A673 (cell line): ENCODE results near the gene PFN3. TPM values are rescaled to one million over a fixed set of nuclear protein-coding genes. Genes with fewer than 3 reads are reported as not detected.

Experiments
- BruUV-seq: library from RNA; stranded (reverse); fragments of 400-500 nt; replicated peaks from 2 replicates; lab custom pipeline; 2021; lab: Mats Ljungman, UMichigan
- CTCF ChIA-PET: fragments of 300-600 bp; sonication (Branson Sonifier 250); formaldehyde crosslinking; loops from one replicate; lab custom pipeline; 2022; ENCODE audit warnings: antibody characterized with exemption; lab: Charles Lee
- POLR2A ChIA-PET: fragments of 300-600 bp; sonication (Branson Sonifier 250); formaldehyde crosslinking; loops from one replicate; lab custom pipeline; 2022; ENCODE audit warnings: antibody characterized with exemption; ENCODE audit not compliant: low non-redundant PET; lab: Charles Lee
- DNase-seq: peaks from one replicate; pipeline ENCODE4 v3.0.0-alpha.2; 2015; ENCODE audit warnings: low spot score
- H3K27ac ChIP-seq: fragments of 200-600 bp; sonication (generic); 2 replicates; pipeline ENCODE4 v1.5.1; 2016; ENCODE audit warnings: mixed run types, low read depth, mild to moderate bottlenecking, mixed read lengths, antibody characterized with exemption, low read length; ENCODE audit not compliant: poor library complexity, severe bottlenecking
- H3K27me3 ChIP-seq: fragments of 200-600 bp; sonication (generic); replicated peaks from 2 replicates; pipeline ENCODE4 v1.6.1; 2017; ENCODE audit warnings: mixed run types, low read depth, mild to moderate bottlenecking, mixed read lengths, antibody characterized with exemption, low read length; ENCODE audit not compliant: insufficient read depth, poor library complexity
- H3K36me3 ChIP-seq: fragments of 200-600 bp; sonication (generic); 2 replicates; pipeline ENCODE4 v1.6.1; 2016; ENCODE audit warnings: mixed run types, mild to moderate bottlenecking, mixed read lengths, antibody characterized with exemption, low read length; ENCODE audit not compliant: insufficient read depth, poor library complexity, severe bottlenecking
- H3K4me1 ChIP-seq: fragments of 200-600 bp; sonication (generic); 2 replicates; pipeline ENCODE4 v1.6.1; 2017; ENCODE audit warnings: mixed run types, mild to moderate bottlenecking, mixed read lengths, antibody characterized with exemption, low read length; ENCODE audit not compliant: insufficient read depth, poor library complexity, severe bottlenecking
- H3K4me3 ChIP-seq: fragments of 200-600 bp; sonication (generic); 2 replicates; pipeline ENCODE4 v1.5.1; 2016; ENCODE audit warnings: low read depth, mixed run types, mild to moderate bottlenecking, mixed read lengths, low read length; ENCODE audit not compliant: poor library complexity, severe bottlenecking
- H3K9me3 ChIP-seq: fragments of 200-600 bp; sonication (generic); 2 replicates; pipeline ENCODE4 v1.6.1; 2016; ENCODE audit warnings: mixed run types, low read depth, mild to moderate bottlenecking, mixed read lengths, antibody characterized with exemption, low read length; ENCODE audit not compliant: poor library complexity, severe bottlenecking
- CTCF ChIP-seq: fragments of 300-800, 200-600 bp; sonication (generic); conservative IDR thresholded peaks from 2 replicates; pipeline ENCODE4 v1.5.1; 2017; ENCODE audit warnings: low read depth, mild to moderate bottlenecking, antibody characterized with exemption, low read length, moderate library complexity, mixed read lengths
- EZH2 ChIP-seq: fragments of 200-600 bp; sonication (generic); IDR thresholded peaks from 2 replicates; pipeline ENCODE4 v1.6.1; 2017; ENCODE audit warnings: borderline replicate concordance, low read depth, mild to moderate bottlenecking, mixed read lengths, antibody characterized with exemption, low read length; ENCODE audit not compliant: poor library complexity, severe bottlenecking
- intact Hi-C: fragments of 100-400 bp; cut with micrococcal nuclease; formaldehyde crosslinking; loops from one replicate; pipeline ENCODE4 v1.10.0; 2022; ENCODE audit not compliant: unreplicated experiment
- total RNA-seq: library from RNA; stranded (reverse); gene quantifications from 2 replicates; pipeline ENCODE4 v1.2.3, GENCODE V29; 2021

Gene PFN3
- total RNA-seq, 1 experiment from 2014 or later = not detected

DNA sequence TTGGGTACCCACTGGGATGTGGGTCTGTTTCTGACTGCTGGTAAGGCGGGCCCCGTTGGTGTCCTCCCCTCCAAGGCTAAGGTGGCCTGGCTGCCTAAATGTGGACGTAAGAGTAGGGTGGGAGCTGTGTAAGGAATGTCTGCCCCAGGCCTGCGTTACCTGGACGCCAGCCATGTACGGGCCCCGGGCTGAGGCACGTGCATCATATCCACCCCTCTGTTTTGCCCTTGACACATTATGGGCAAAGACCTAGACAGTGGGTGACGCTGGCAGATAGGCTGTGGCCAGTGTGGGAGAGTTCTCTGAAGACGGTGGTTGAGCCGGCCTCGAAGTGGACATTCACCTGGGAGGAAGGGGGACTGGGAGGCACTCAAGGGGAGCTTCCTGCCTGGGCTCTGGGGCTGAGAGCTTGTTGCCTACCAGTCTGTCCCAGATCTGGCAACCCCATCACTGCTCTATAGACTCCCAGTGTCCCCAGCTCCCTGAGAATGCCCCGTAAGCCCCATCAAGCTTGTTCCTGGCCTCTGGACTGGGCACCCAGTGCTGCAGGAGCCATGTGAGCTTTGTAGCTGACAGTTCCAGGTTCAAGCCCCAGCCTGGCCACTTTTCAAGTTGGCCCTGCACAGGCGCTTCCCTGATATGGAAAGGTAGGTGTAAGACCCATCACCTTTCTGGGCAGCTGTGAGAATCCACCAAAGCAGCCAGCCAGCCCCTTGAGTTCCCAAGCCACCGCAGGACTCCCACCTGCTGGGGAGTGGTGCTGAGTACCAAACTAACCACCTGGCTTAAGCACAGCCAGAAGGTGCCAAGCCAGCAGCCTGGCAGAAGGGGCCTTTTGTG is 42.9 kb upstream of the PFN3 start:
- ChIA-PET CTCF (no interaction called here), POLR2A (no interaction called here)
- Histone ChIP-seq H3K36me3 (no peaks in the 10 kb centered on the region), H3K9me3 (no peaks in the 10 kb centered on the region), H3K27me3 (no peaks in the 10 kb centered on the region), H3K4me1 (peaks cover 4% of the 10 kb centered on the region), H3K27ac (no peak overlapping the region), H3K4me3 (no peak overlapping the region)
- TF ChIP-seq EZH2 = no peak
- no peak for TF ChIP-seq CTCF
- DNase-seq = no peak
- BruUV-seq = no TSS peak
- intact Hi-C loops = no loop called here

GRCh38 chr5:177442066-177442826 is 41.8 kb upstream of the PFN3 start:
- no peaks in the 10 kb centered on the region for H3K9me3 ChIP-seq
- BruUV-seq = no TSS peak
- no peaks in the 10 kb centered on the region for H3K27me3 ChIP-seq
- H3K36me3 ChIP-seq = no peaks in the 10 kb centered on the region
- ChIA-PET POLR2A (no interaction called here), CTCF (interaction anchor here (0.8 kb wide), 1 partner anchor 51 kb away, joined by 3 read pairs; no protein-coding TSS in a partner anchor)
- no peak overlapping the region for H3K27ac ChIP-seq
- TF ChIP-seq CTCF = no peak
- H3K4me1 ChIP-seq = peaks cover 4% of the 10 kb centered on the region
- intact Hi-C loops = no loop called here
- no peak overlapping the region for H3K4me3 ChIP-seq
- no peak for DNase-seq

GRCh38 chr5:177440990-177441780 is 40.7 kb upstream of the PFN3 start:
- Histone ChIP-seq H3K27ac (no peak overlapping the region), H3K36me3 (no peaks in the 10 kb centered on the region), H3K27me3 (no peaks in the 10 kb centered on the region), H3K9me3 (no peaks in the 10 kb centered on the region), H3K4me1 (peaks cover 3% of the 10 kb centered on the region), H3K4me3 (no peak overlapping the region)
- CTCF ChIA-PET = interaction anchor here (0.8 kb wide), 1 partner anchor 50 kb away, joined by 3 read pairs; no protein-coding TSS in a partner anchor
- intact Hi-C loops = no loop called here
- no peak for TF ChIP-seq CTCF
- no peak for TF ChIP-seq EZH2
- POLR2A ChIA-PET = no interaction called here
- DNase-seq = no peak
- BruUV-seq = no TSS peak
